Naive thymus-derived CD4-positive, alpha-beta T cell (primary cell): ENCODE results near the gene PTPRN2. TPM values are rescaled to one million over a fixed set of nuclear protein-coding genes. Genes with fewer than 3 reads are reported as not detected.
"Not testable (repeated sequence)": the region's sequence is repeated elsewhere in the genome, so short reads cannot be mapped to it uniquely, and the experiment has no call there.

Experiments
- ATAC-seq: fragments of 150-1000 bp; cut with Tn5 transposase; 2 replicates; pipeline ENCODE4 v1.10.0; 2021; ENCODE audit warnings: mild to moderate bottlenecking, moderate library complexity
- CTCF ChIA-PET: fragments of 350-600 bp; sonication (Branson Sonifier 250); formaldehyde crosslinking; loops from one replicate; lab custom pipeline; 2021; ENCODE audit warnings: antibody characterized with exemption; lab: Charles Lee
- POLR2A ChIA-PET: fragments of 350-600 bp; sonication (Branson Sonifier 250); formaldehyde crosslinking; loops from one replicate; lab custom pipeline; 2021; ENCODE audit warnings: antibody characterized with exemption, inconsistent platforms; lab: Charles Lee
- DNase-seq, 9 donors: peaks; one replicate each; pipeline versions ENCODE4 v3.0.0 to v3.0.0-alpha.2; 2020 to 2022; ENCODE audit warnings: mixed read lengths in 1 of 9
- H3K27ac ChIP-seq: one replicate; pipeline ENCODE4 v1.7.0; 2013; ENCODE audit warnings: mild to moderate bottlenecking, low read depth, low read length, moderate library complexity
- H3K27me3 ChIP-seq, 2 donors: one replicate each; pipeline ENCODE4 v1.7.0; 2013; ENCODE audit warnings: low read length in 2 of 2, mild to moderate bottlenecking in 2 of 2, moderate library complexity in 2 of 2; ENCODE audit not compliant: control insufficient read depth in 2 of 2, insufficient read depth in 2 of 2
- H3K36me3 ChIP-seq, 3 experiments: 1 replicate in 2 of 3; 2 replicates in 1 of 3; pipeline ENCODE4 v1.7.0; 2013; ENCODE audit warnings: low read length in 3 of 3, mild to moderate bottlenecking in 3 of 3, moderate library complexity in 1 of 3; ENCODE audit not compliant: insufficient read depth in 3 of 3, control insufficient read depth in 2 of 3
- H3K4me1 ChIP-seq, 2 donors: one replicate each; pipeline ENCODE4 v1.7.0; 2013; ENCODE audit warnings: low read length in 2 of 2, mild to moderate bottlenecking in 2 of 2, moderate library complexity in 1 of 2; ENCODE audit not compliant: control insufficient read depth in 2 of 2, insufficient read depth in 2 of 2
- H3K4me3 ChIP-seq: 2 replicates; pipeline ENCODE4 v1.7.0; 2013; ENCODE audit warnings: mild to moderate bottlenecking, low read length
- H3K9me3 ChIP-seq, 3 experiments: 1 replicate in 2 of 3; 2 replicates in 1 of 3; pipeline ENCODE4 v1.7.0; 2013; ENCODE audit warnings: low read length in 3 of 3; ENCODE audit not compliant: control insufficient read depth in 2 of 3
- H3K27ac Mint-ChIP-seq, 9 donors: one replicate each; pipeline ENCODE4 v1.8.0; 2020 to 2022; ENCODE audit warnings: mixed read lengths in 9 of 9, mild to moderate bottlenecking in 8 of 9, moderate library complexity in 5 of 9, inconsistent platforms in 2 of 9
- H3K27me3 Mint-ChIP-seq, 5 donors: one replicate each; pipeline ENCODE4 v1.8.0; 2021 to 2022; ENCODE audit warnings: mixed read lengths in 5 of 5, mild to moderate bottlenecking in 1 of 5
- H3K36me3 Mint-ChIP-seq, 5 donors: one replicate each; pipeline ENCODE4 v1.8.0; 2020 to 2022; ENCODE audit warnings: mixed read lengths in 5 of 5, mild to moderate bottlenecking in 3 of 5, inconsistent platforms in 1 of 5
- H3K4me1 Mint-ChIP-seq, 7 donors: one replicate each; pipeline ENCODE4 v1.8.0; 2020 to 2022; ENCODE audit warnings: mixed read lengths in 7 of 7, mild to moderate bottlenecking in 3 of 7, inconsistent platforms in 1 of 7
- H3K4me3 Mint-ChIP-seq, 10 donors: one replicate each; pipeline ENCODE4 v1.8.0; 2020 to 2022; ENCODE audit warnings: mild to moderate bottlenecking in 10 of 10, mixed read lengths in 10 of 10, moderate library complexity in 6 of 10, inconsistent platforms in 2 of 10
- H3K9me3 Mint-ChIP-seq, 11 donors: one replicate each; pipeline ENCODE4 v1.8.0; 2020 to 2022; ENCODE audit warnings: mixed read lengths in 11 of 11, mild to moderate bottlenecking in 4 of 11, inconsistent platforms in 1 of 11, moderate library complexity in 1 of 11
- intact Hi-C, 2 donors: fragments of 100-400 bp; cut with micrococcal nuclease; formaldehyde crosslinking; loops; one replicate each; pipeline ENCODE4 v1.15.1; 2023
- polyA plus RNA-seq, 2 donors: library from polyadenylated mRNA; unstranded; fragments of 300-500 nt; fragmentation: Illumina TruSeq; gene quantifications; one replicate each; pipeline ENCODE4 v1.2.3, GENCODE V29; 2021
- total RNA-seq, 6 experiments: library from RNA in 5 of 6; stranded (reverse) in 5 of 6; gene quantifications; 1 replicate in 5 of 6; 2 replicates in 1 of 6; pipeline ENCODE4 v1.2.3 and lab custom pipeline; 2021 to 2026

The PTPRN2 gene
- total and polyA plus RNA-seq, 7 experiments from 2014 or later: 0.58 to 2.3 (median 1.4) TPM

GRCh38 chr7:158256091-158256816, 331.4 kb downstream of the PTPRN2 start:
- DNase-seq: no peak
- ATAC-seq: no peak
- peaks cover 0 to 13% (median 0%) of the 10 kb centered on the region in 11 donors for H3K9me3 Mint-ChIP-seq
- H3K4me1 Mint-ChIP-seq: no peaks in the 10 kb centered on the region
- H3K9me3 ChIP-seq: no peaks in the 10 kb centered on the region
- no peak overlapping the region for H3K4me3 ChIP-seq
- CTCF ChIA-PET: no interaction called here
- H3K4me1 ChIP-seq: no peaks in the 10 kb centered on the region
- intact Hi-C loops: no loop called here
- no peak overlapping the region for H3K4me3 Mint-ChIP-seq
- POLR2A ChIA-PET: no interaction called here
- H3K36me3 ChIP-seq: no peaks in the 10 kb centered on the region
- H3K27ac Mint-ChIP-seq: no peak overlapping the region
- H3K36me3 Mint-ChIP-seq: peaks cover 0 to 6% (median 0%) of the 10 kb centered on the region in 5 donors
- H3K27ac ChIP-seq: no peak overlapping the region
- peaks cover 0 to 23% (median 8%) of the 10 kb centered on the region in 5 donors for H3K27me3 Mint-ChIP-seq
- no peaks in the 10 kb centered on the region for H3K27me3 ChIP-seq

GRCh38 chr7:158255558-158255957, 332.1 kb downstream of the PTPRN2 start:
- POLR2A ChIA-PET: no interaction called here
- Histone ChIP-seq H3K27ac (no peak overlapping the region), H3K9me3 (no peaks in the 10 kb centered on the region), H3K4me3 (no peak overlapping the region), H3K4me1 (no peaks in the 10 kb centered on the region), H3K27me3 (no peaks in the 10 kb centered on the region), H3K36me3 (no peaks in the 10 kb centered on the region)
- intact Hi-C loops: no loop called here
- Mint-ChIP-seq H3K9me3 (peaks cover 0 to 17% (median 0%) of the 10 kb centered on the region in 11 donors), H3K27me3 (peaks cover 0 to 23% (median 8%) of the 10 kb centered on the region in 5 donors), H3K27ac (no peak overlapping the region), H3K36me3 (peaks cover 0 to 6% (median 0%) of the 10 kb centered on the region in 5 donors), H3K4me3 (no peak overlapping the region), H3K4me1 (no peaks in the 10 kb centered on the region)
- DNase-seq (no peak), ATAC-seq (no peak)
- CTCF ChIA-PET: no interaction called here

- ATAC-seq (no peak), DNase-seq (no peak)
- Histone ChIP-seq H3K4me1 (no peaks in the 10 kb centered on the region), H3K9me3 (no peaks in the 10 kb centered on the region), H3K27me3 (no peaks in the 10 kb centered on the region), H3K36me3 (no peaks in the 10 kb centered on the region), H3K27ac (no peak overlapping the region), H3K4me3 (no peak overlapping the region)
- CTCF ChIA-PET: no interaction called here
- H3K4me1 Mint-ChIP-seq: no peaks in the 10 kb centered on the region
- intact Hi-C loops: no loop called here
- H3K36me3 Mint-ChIP-seq: peaks cover 0 to 6% (median 0%) of the 10 kb centered on the region in 5 donors
- peaks cover 0 to 23% (median 8%) of the 10 kb centered on the region in 5 donors for H3K27me3 Mint-ChIP-seq
- POLR2A ChIA-PET: no interaction called here
- H3K9me3 Mint-ChIP-seq: peaks cover 0 to 18% (median 0%) of the 10 kb centered on the region in 11 donors
- H3K4me3 Mint-ChIP-seq: no peak overlapping the region
- no peak overlapping the region for H3K27ac Mint-ChIP-seq
Measured at GRCh38 chr7:158255156-158255555, 332.5 kb downstream of the PTPRN2 start.

- H3K27me3 ChIP-seq, H3K4me1 ChIP-seq, intact Hi-C loops, DNase-seq, H3K36me3 Mint-ChIP-seq, H3K27ac Mint-ChIP-seq, CTCF ChIA-PET, ATAC-seq, H3K4me3 ChIP-seq, H3K4me1 Mint-ChIP-seq, POLR2A ChIA-PET, H3K4me3 Mint-ChIP-seq, H3K27ac ChIP-seq, H3K36me3 ChIP-seq, H3K9me3 ChIP-seq: not testable (repeated sequence)
- H3K27me3 Mint-ChIP-seq: peaks cover 0 to 18% (median 4%) of the 10 kb centered on the region in 5 donors
- H3K9me3 Mint-ChIP-seq: peaks cover 0 to 13% (median 0%) of the 10 kb centered on the region in 11 donors
Measured at GRCh38 chr7:158253670-158254045, 334.0 kb downstream of the PTPRN2 start.

- no peak overlapping the region for H3K4me3 Mint-ChIP-seq
- H3K4me3 ChIP-seq: no peak overlapping the region
- peaks cover 0 to 13% (median 0%) of the 10 kb centered on the region in 11 donors for H3K9me3 Mint-ChIP-seq
- ATAC-seq (no peak), DNase-seq (no peak)
- intact Hi-C loops: no loop called here
- POLR2A ChIA-PET: no interaction called here
- H3K9me3 ChIP-seq: no peaks in the 10 kb centered on the region
- CTCF ChIA-PET: no interaction called here
- H3K4me1 Mint-ChIP-seq: no peaks in the 10 kb centered on the region
- peaks cover 0 to 12% (median under 1%) of the 10 kb centered on the region in 5 donors for H3K27me3 Mint-ChIP-seq
- no peaks in the 10 kb centered on the region for H3K27me3 ChIP-seq
- no peak overlapping the region for H3K27ac ChIP-seq
- no peaks in the 10 kb centered on the region for H3K36me3 Mint-ChIP-seq
- H3K36me3 ChIP-seq: no peaks in the 10 kb centered on the region
- H3K4me1 ChIP-seq: no peaks in the 10 kb centered on the region
- H3K27ac Mint-ChIP-seq: no peak overlapping the region
Measured at GRCh38 chr7:158252837-158253669, 334.6 kb downstream of the PTPRN2 start.

GRCh38 chr7:158252081-158252836, 335.4 kb downstream of the PTPRN2 start:
- H3K4me3 Mint-ChIP-seq: no peak overlapping the region
- Histone ChIP-seq H3K4me1 (no peaks in the 10 kb centered on the region), H3K9me3 (no peaks in the 10 kb centered on the region), H3K27me3 (no peaks in the 10 kb centered on the region), H3K27ac (no peak overlapping the region), H3K4me3 (no peak overlapping the region), H3K36me3 (no peaks in the 10 kb centered on the region)
- CTCF ChIA-PET: no interaction called here
- H3K27ac Mint-ChIP-seq: no peak overlapping the region
- H3K36me3 Mint-ChIP-seq: no peaks in the 10 kb centered on the region
- H3K9me3 Mint-ChIP-seq: peaks cover 0 to 13% (median 0%) of the 10 kb centered on the region in 11 donors
- DNase-seq (no peak), ATAC-seq (no peak)
- peaks cover 0 to 6% (median 0%) of the 10 kb centered on the region in 5 donors for H3K27me3 Mint-ChIP-seq
- POLR2A ChIA-PET: no interaction called here
- intact Hi-C loops: no loop called here
- no peaks in the 10 kb centered on the region for H3K4me1 Mint-ChIP-seq
